Stimulated activated CD4-positive, alpha-beta T cell treated with anti-CD3 and anti-CD28 coated beads, TNF-alpha, amount 100 ng/mL, for 4 hours (primary cell): Measurements from ENCODE around the gene MED27.
"Not testable (repeated sequence)": the region's sequence is repeated elsewhere in the genome, so short reads cannot be mapped to it uniquely, and the experiment has no call there.

Source experiments
- DNase-seq, 3 experiments: peaks; one replicate each; pipeline ENCODE4 v3.0.0-alpha.2; 2020; ENCODE audit warnings: low read depth in 3 of 3

Gene MED27

DNA sequence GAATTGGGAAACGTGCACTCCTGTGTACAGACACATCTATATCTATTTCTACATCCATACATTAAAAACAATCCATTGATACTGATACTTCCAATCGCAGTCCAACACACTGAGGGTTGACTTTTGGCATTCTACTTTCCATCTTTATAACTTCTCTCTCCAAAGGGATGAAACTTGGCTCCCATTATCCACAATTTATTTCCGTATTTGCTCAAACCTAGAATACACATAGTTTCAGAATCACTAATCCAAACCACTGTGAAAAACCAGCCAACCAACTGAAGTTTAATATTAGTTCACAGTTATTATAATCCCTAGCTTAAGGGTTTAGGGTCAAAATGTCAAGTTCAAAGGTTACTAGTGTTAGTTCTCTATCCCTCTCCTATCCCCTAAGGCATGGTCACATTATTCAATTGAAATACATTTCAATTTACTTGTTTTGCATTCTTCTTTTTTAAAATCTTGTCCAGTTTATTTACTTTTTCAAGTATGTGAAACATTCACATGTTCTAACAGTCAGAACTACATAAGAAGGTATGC is 156.5 kb downstream of the MED27 start:
- no peak for DNase-seq

DNA sequence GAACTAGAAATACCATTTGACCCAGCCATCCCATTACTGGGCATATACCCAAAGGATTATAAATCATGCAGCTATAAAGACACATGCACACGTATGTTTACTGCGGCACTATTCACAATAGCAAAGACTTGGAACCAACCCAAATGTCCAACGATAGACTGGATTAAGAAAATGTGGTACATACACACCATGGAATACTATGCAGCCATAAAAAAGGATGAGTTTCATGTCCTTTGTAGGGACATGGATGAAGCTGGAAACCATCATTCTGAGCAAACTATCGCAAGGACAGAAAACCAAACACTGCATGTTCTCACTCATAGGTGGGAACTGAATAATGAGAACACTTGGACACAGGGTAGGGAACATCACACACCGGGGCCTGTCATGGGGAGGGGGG is 158.0 kb downstream of the MED27 start:
- DNase-seq, result not testable (repeated sequence)

DNA sequence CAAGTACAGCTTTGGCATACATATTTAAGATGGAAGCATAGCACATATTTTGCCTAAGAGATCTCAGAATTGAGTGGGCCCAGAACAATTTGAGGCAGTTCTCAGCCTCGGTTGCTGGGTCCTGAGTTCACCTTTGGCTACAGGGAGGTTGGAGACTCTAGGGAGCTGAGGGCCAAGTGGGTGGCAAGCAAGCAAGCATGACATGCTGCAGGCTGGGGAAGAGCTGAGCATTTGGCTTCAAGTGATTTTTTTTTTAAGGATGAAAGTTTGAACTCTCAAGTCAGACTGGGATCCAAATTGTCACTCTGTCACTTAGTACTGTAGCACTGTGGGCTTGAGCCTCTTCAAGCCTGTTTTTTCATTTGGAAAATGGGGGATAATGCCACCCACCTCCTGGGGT is 160.5 kb downstream of the MED27 start:
- DNase-seq, result no peak

DNA sequence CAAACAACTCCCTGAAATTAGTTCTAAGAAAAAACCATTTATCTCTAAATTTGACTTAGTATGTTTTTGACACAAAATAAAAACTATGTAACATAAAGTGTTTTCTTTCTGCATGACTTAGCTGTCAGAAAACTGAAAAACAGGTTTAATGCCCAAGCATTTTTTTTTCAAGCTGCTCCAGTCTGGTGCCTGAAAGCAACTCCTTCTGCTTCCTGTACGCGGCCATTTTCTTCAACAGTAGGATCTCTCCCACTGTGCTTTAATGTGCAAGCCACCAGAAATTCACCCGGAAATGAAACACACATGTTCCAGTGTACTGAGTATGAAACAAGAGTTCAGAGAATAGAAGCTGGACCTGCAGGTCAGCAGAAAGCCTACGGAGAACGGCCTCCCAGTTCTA is 161.2 kb downstream of the MED27 start:
- no peak for DNase-seq

DNA sequence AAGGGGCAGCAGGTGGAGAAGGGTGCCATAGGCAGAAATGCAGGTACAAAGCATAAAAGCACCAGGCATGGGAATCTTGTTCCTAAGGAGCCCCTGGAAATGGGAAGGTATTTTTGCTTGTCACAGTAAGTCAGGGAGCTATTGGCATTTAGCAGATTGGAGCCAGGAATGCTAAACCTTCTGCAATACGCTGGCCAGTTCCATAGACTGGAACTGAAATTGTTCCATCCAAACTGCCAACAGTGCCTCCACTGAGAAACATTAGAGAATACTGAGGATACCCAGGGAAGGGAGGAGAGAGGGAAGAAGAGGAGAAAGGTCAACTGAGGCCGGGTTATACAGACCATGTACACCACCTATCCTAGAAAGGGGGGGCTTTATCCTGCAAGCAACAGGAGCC is 162.7 kb downstream of the MED27 start:
- no peak for DNase-seq

DNA sequence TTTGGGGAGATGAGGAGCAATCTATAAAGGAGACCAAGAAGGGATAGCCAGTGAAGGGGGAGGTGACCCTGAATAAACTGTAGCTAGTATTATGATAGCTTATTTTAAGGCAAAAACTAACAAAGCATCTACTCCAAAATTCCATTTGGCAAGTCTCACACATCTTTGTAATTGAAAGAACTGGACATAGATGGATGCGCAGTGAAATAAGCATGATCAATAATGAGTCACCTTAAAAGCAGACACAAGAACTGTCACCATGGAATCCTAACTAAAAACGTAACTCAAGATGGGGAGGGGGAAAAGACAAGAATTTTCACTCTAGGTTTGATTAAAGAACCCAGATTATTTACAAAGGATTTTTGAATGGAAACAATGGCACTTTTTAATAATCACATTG is 164.5 kb downstream of the MED27 start:
- no peak for DNase-seq

DNA sequence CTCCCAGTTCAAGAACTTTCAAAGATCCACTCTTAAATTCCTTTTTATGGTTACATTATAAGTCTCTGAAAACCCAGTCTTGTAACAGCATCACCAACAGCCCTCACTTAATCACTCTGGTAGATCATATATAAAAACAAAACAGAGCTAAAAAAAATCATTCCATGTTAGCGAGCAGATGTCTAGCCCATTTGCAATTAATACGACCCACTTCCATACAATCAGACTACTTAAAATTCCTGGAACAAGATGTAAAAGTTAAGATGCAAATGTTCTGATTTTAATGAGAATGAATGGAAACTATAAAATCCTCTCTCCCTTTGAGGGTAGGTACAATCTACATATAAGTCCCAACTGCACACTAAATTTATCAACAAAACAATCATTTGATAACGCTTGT is 167.0 kb downstream of the MED27 start:
- no peak for DNase-seq

DNA sequence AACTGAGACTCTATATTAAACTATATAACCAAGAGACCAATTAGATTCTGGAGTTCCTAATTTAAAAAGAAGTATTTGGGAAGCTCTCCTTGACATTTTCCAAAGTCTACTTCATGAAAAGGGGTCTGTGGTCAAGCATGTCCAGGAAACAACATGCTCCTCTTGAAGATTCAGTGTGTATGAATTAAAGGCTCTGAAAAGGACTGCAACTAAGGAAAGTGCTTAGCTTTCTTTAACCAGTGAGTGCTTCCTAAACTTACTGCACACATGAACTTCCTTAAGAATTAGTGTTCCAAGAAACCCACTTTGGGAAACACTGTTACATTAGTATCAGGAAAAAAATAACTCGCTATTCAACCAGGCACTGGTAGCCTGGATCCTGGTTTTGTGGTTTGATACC is 167.6 kb downstream of the MED27 start:
- DNase-seq, result no peak

DNA sequence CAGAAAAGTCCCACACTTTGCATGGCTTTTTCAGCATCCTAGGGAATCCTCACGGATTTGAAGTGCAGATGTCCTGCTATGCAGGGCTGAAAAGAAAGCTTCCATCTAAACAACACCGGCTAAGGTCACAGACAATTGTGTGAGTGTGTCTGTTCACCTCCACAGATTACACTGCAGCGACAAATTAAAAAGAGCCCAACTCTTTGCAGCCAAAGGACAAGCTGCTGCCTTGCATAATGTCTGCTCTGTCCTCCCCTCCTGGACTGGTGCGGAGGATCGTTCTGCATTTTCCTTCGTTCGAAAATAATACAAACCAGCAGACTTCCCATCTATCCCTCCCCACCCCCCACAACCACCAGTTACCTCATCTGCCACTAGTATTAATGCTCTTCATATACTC is 169.1 kb downstream of the MED27 start:
- no peak for DNase-seq

DNA sequence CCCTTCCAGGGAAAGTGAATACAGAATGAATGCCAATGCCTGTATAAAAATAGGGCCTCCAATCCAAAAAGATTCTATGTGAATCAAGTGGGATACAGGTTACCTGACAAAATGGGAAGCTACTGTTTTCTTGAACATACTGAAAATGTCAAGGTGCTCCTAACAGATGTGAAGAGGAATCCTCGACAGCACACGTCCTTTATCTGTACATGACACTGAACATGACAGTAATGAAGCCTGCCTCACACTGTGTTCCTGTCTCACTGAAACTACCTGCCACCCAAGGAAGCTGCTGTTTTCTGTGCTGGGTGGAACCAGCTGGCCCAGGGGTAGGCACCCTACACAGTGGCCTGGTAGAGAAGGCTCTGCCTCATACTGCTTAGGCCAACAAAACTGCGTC is 174.5 kb downstream of the MED27 start:
- DNase-seq, result no peak

DNA sequence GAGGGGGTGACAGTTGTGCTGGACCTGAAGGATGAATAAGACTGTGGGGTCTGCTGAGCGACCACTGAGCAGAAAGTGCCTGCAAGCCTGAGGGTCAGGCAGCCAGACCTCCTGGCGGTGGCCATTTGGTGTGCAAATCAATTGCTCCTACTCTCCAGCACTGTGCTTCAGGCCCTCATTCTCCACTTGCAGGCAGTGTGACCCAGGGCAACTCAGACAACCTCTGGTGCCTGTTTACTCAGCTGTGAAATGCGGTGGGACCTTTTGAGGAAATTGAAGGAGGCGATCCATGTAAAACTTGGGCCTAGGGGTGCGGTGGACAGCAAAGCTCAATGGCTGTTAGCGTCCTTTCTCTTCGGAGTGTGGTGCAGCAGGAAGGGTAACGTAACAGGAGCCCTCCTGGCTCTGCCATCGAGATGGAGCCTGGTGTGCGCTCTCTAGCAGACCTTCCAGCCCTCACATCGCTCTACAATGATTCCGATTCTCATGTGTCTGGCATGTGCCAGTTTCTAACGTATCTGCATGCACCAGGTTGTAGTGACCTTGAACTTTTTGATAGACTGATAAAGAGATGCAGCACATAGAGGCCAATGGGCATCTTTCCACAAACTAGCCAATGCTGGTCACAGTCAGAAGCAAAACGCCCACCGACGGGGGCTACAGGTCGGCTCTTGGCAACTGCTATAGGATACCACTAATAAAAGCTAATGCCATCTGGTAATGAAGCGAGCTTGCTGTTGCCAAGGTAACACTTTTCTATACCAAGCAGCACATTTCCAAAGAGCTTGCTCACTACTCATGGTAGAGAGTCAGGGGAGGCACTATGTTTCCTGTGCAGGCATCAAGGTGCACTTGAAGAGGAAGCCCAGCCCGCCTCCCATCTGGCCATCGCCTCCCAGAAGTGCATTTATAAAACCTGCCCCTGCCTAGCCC is 180.1 kb downstream of the MED27 start:
- DNase-seq, result no peak

DNA sequence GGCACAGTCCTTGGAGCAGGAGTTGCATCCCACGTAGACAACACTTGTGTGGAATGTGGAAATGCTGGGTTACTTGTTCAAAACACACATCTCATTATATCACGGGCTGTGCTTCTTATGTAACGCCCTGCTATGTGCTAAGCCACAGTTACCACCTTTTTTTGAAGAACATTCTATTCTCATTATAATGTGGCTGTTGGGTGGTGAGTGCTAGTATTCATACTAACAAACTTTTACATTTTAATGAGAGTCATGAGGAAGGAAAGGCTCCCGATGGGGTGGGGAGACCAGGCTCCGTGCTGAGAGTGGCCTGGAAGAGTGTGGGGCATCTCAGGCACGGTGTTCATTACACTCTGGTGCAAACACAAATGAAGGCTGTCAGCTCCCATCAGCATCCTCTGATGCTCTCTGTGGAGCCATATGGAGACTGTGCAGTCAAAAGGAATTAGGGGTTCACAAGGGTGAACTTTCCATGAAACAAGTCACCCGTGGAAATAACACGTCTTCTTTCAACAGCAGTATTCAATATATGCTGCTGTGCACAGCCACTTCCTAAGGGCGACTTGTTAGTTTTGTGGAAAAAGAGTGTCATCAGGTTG is 186.7 kb downstream of the MED27 start:
- no peak for DNase-seq

DNA sequence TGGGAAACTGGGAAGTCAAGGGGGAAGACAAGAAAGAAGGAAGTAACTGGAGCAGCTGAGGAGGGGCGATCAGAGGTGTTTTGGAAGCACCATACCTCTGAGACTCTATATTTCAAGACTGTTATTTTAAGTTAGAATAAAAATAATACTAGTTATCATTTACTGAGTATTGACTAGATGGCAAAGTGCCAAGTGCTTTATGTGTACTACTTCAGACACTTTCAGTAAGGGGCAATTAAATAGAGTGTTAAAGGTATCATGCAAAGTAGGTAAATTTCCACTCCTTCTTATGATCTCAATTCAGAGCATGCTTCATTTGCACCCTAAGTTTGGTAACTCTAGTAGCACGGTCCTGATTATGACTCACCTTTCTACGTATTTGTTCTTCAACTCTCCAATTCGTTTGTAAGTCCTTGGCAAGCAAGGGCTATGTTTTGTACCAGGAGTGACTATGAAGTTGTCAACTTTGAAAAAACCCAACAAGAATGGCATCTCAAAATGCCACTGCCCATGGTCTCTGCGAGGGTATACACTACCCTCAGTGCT is 187.4 kb downstream of the MED27 start:
- no peak for DNase-seq

DNA sequence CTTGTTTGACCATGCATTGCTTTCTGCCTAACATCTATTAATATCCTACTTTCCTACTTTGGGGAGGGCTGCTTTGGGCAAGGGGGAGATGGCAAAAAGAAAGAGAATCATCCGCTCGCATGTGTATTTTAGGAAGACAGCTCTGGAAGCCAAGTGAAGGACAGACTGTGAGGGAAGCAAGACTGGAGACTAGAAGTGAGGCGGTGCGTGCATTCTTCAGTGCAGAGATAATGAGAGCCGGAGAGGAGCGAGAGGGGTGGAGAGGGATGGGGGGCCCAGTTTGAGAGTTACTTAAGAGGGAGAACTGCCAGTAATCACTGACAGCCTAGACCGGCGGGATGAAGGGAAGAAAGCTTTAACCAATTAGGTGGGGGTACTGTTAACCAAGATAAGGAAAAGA is 188.1 kb downstream of the MED27 start:
- DNase-seq, result no peak

DNA sequence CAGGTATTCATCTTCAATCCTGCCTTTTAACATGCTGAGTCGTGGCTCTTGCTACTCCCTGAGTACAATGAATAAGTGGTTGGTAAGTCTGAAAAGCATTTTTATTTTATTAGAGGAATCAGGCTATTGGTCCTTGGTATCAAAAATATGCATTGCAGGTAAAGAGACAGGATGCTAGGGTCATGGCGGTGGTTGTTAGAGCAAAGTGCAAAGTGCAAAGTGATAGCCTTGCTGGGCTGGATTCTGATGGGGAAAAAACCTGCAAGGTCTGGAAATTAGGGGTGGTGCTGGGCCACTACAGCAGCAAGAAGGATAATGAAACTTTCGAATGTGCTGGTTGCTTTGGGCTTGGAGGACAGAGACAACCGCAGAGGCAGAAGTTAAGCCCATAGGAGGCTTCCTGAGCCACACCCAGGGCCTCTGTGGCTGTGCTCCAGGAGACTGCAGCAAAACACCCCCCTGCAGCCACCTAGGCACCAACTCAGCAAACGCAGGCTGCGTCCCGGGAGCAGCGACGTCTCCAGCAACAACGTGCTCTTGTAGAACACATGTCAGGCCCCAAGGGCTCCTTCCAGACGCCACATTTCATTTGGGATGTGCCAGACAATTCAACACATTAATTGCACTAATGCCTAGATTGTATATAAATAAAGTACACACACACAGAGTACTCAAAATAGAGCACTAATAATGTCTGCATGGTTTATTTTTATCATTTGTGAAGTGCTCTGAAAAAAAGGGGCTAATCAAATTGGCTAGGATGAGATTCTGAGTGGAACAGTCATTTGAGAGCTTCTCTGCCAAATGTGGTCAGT is 190.0 kb downstream of the MED27 start:
- DNase-seq, result no peak

DNA sequence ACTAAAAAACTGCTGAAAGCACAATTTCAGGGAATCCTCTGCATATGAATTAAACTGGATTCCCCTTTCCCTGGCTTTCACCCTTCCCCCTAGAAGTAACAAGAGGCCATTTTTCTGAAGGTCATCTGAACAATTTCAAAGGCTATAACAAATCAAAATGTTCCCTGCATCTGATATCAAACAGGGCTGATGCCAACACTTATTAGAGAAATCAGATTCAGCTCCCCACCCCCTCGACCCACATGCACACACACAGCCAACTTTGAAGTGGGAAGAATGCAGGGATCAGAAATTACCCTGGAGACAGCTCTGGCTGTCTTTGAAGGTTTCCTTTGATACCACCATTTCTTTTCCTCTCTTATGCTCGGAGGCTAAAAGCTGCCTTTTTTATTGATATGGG is 190.7 kb downstream of the MED27 start:
- no peak for DNase-seq

DNA sequence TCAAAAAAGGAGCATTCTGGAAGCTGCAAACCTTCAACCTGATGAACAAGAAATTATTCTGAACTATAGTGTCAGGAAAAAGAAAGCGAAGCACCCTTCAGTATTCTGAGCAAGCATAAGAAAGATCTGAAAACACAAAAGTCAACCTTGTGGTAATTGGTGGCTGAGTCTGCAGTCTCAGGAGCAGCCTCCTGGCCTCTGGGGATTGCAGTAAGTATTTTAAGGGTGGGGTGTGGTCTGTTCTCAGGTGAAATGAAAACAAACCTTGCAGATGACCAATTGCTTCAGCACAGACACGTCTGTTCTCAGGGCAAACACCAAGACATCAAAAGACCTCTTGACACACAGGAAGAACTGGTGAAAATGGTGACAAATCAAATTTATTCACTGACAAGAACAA is 192.0 kb downstream of the MED27 start:
- DNase-seq, result no peak

DNA sequence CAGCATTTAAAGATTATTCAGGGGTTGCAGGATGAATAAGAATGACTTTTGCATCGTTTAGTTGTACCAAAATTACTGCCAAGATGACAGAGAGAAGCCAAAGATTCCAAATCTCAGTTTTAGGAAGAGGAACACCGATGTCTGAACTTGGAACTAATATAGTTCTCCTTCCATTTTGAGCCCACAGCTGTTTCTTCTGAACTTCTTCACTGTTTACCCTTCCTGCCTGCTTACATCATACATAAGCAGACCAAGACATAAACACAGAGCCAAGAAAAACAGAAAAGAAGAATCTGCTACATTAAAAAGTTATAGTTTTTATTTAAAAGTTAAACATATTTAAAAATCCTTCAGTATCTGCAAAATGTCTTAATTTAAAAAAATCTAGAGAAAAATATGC is 192.8 kb downstream of the MED27 start:
- no peak for DNase-seq

DNA sequence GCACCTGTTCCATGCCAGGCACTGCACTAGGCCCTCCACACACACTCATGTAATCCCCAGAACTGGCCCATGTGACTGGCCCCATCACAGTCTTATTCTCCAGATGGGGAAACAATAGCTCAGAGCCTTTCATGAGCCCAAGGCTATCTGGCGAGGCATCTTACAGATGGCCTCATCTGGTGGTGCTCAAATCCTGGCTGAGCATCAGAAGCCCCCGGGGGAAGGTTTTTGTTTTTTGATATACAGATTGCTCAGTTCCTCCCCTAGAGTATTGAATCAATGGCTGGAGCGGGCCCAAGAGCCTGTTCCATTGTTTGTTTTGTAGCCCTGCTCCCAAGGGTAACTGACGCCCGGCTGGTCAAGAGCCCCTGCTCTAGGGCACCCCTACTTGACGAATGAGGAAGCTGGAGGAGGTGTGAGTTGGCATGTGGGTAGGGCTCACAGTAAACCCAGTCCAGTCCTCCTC is 194.5 kb downstream of the MED27 start:
- no peak for DNase-seq

DNA sequence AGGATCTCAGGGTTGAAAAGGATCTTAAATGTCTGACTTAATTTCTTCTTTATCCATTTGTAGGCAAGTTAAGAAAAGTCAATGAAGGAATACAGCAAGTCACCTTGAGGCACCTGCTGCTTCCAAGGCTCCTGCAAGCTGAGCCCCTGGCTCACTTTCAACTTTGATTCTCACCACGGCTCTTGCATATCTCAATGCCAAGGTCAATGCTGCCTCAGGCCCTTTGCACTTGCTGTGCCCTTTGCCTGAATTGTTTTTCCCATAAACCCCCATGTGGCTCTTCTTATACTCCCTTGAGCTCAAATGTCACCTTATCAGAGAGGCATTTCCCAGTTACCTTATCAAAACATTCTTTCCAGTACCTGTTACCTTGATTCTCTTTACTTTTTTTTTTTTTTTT is 195.4 kb downstream of the MED27 start:
- DNase-seq, result no peak

DNA sequence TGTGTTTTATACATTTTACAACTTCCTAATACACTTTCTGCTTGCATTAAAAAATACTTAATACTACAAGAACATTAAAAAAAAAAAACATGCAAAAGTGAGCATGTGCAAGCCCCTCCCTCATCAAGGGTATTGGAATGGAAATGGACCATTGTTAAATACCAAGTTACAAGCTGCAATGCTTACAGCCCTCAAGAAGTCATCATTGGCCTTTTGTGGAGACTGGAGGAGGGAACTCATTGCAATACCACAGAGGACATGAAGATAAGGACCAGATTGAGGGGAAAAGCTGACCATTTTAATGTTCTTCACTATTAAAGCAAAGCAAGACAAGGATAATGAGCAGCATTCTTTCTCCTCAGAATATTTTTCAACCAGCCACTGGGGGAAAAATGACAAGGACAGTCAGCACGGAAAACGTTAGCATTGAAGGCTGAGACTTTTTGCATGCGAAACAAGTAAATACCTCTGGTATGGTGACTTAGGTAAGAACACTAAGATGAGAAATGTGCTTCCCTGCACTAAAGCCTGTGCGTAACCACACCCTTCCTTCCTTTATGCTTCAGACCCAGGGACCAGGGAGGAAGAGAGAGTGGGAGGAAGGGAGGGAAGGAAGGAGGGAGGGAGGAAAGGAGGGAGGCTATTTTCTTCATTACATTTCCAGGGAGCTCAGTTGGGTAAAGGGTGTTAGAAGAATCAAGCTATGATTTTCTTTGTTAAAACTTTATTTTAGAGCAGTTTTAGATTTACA is 198.7 kb downstream of the MED27 start:
- DNase-seq, result no peak
